ENCODE data around the gene ZNF784. TPM values are rescaled to one million over a fixed set of nuclear protein-coding genes. Genes with fewer than 3 reads are reported as not detected.
A peak's percentile ranks its signal among the peaks of the same experiment; 100 is the strongest.

Gene ZNF784
- total and polyA plus RNA-seq, 9 donors: 6.0 to 16.9 (median 11.7) TPM

DNA sequence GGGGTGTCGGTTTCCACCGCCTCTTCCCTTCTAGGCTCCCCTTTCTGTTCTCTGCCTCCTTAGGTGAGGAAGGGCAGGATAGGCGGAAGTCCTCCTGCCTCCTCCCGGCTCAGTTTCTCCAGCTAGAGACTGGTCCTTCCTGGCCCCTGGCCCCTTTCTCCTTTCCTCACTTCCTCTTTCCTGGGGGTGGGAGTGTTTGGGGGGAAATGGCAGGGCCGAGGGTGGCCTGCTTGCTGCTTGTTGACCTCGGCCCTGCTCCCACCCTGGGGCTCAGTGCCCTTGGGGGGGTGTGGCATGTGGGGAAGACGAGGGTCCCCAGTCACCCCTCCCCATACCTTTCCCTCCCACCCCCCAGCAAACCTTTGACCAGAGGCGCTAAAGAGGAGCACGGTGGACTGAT is 35.5 kb upstream of the ZNF784 start:
- 60 to 73% (median 63%) methylated on average over 9 of the region's 9 CpGs for WGBS, 3 donors
- Histone ChIP-seq H3K9me3 (no peaks in the 10 kb centered on the region), H3K36me3 (no peaks in the 10 kb centered on the region), H3K27me3 (no peaks in the 10 kb centered on the region), H3K4me3 (no peak overlapping the region), H3K27ac (no peak overlapping the region), H3K4me1 (ENCODE audit: insufficient read depth) (peaks cover 18% of the 10 kb centered on the region)
- TF ChIP-seq CTCF (IDR thresholded peaks at IDR 0.05) (no peak), POLR2A (IDR thresholded peaks at IDR 0.05) (no peak), EP300 (IDR thresholded peaks at IDR 0.05) (no peak)
- intact Hi-C loops (cut with DNase I): no loop called here
- DNase-seq: peak in 1 of 5 donors; percentile 20

DNA sequence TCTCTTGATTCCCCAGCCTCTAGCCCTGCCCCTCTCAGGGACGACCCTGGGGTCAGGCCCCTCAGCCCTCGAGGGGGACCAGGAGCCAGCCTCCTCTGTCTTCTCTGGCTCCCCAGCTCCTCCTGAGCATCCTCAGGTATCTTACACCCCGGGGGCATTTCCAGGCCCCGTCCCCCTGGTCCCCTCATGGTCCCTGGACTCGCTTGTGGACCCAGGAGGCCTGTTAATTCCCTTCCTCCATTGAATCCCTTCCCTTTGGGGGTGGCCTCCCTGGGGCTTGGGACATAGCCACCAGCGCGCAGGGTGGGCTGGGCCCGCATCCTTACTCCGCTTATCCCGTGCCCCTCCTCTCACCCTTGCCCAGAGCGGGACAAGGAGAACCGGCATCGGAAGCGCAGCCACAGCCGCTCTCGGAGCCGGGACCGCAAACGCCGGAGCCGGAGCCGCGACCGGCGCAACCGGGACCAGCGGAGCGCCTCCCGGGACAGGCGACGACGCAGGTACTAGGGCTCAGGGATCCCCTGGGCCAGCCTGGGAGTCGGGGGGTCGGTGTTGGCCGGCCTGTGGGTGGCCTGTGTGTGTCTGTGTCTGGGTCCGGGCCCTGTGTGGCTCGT is 34.6 kb upstream of the ZNF784 start:
- TF ChIP-seq CTCF (IDR thresholded peaks at IDR 0.05) (no peak), EP300 (IDR thresholded peaks at IDR 0.05) (no peak), POLR2A (IDR thresholded peaks at IDR 0.05) (no peak)
- no peak overlapping the region for H3K27ac ChIP-seq
- intact Hi-C loops (cut with DNase I): no loop called here
- H3K27me3 ChIP-seq: no peaks in the 10 kb centered on the region
- H3K36me3 ChIP-seq: no peaks in the 10 kb centered on the region
- DNase-seq: peak in 1 of 5 donors; percentile 27
- no peaks in the 10 kb centered on the region for H3K9me3 ChIP-seq
- H3K4me3 ChIP-seq: no peak overlapping the region
- 78 to 90% (median 81%) methylated on average over 37 of the region's 37 CpGs for WGBS, 3 donors
- peaks cover 18% of the 10 kb centered on the region for H3K4me1 ChIP-seq (ENCODE audit: insufficient read depth)

GRCh38 chr19:55656988-55657747 is 32.8 kb upstream of the ZNF784 start:
- Histone ChIP-seq H3K36me3 (no peaks in the 10 kb centered on the region), H3K9me3 (no peaks in the 10 kb centered on the region), H3K4me1 (ENCODE audit: insufficient read depth) (peaks cover 19% of the 10 kb centered on the region), H3K27me3 (no peaks in the 10 kb centered on the region), H3K4me3 (peak overlapping the region; percentile 98), H3K27ac (no peak overlapping the region)
- intact Hi-C loops (cut with DNase I): no loop called here
- no peak for TF ChIP-seq POLR2A (IDR thresholded peaks at IDR 0.05)
- TF ChIP-seq EP300 (IDR thresholded peaks at IDR 0.05): no peak
- no peak for TF ChIP-seq CTCF (IDR thresholded peaks at IDR 0.05)
- DNase-seq: peak in 1 of 5 donors; percentile 48
- 19 to 41% (median 23%) methylated on average over 18 of the region's 18 CpGs for WGBS, 3 donors

DNA sequence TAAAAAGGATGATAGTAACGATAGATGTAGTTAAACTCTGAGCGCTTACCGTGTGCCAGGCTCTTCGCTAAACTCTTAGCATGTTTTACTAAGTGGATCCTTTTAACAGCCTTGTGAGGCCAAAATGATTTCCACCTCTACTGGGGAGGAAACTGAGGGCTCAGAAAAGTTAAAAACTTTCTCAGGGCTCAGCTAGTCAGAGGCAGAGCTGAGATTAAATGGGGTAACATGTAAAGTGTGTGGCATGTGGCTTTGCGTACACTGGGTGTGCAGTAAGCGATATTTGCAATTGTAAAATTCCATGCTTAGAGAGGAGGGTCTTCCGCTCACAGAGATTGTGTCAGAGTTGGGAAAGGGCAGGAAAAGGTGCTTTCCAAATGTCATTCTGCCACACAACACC is 32.2 kb upstream of the ZNF784 start:
- WGBS, 3 donors: 35 to 45% (median 44%) methylated on average over 7 of the region's 7 CpGs
- intact Hi-C loops (cut with DNase I): no loop called here
- H3K4me1 ChIP-seq (ENCODE audit: insufficient read depth): peaks cover 19% of the 10 kb centered on the region

More for the DNA sequence above, 32.2 kb upstream of the ZNF784 start:
- Histone ChIP-seq H3K4me3 (peak overlapping the region; percentile 98), H3K9me3 (no peaks in the 10 kb centered on the region), H3K27ac (no peak overlapping the region), H3K36me3 (no peaks in the 10 kb centered on the region), H3K27me3 (no peaks in the 10 kb centered on the region)
- TF ChIP-seq EP300 (IDR thresholded peaks at IDR 0.05) (no peak), CTCF (IDR thresholded peaks at IDR 0.05) (no peak), POLR2A (IDR thresholded peaks at IDR 0.05) (no peak)
- DNase-seq: no peak
